A549 (cell line): ENCODE results near the gene CDCA7L. TPM values are rescaled to one million over a fixed set of nuclear protein-coding genes. Genes with fewer than 3 reads are reported as not detected.
A peak's percentile ranks its signal among the peaks of the same experiment; 100 is the strongest.

Experiments
- ATAC-seq, 2 experiments: fragments of 200-7000 bp in 1 of 2; fragments of >200 bp in 1 of 2; cut with Nextera tagmentation in 1 of 2; cut with Tn5 transposase in 1 of 2; 3 replicates each; pipeline versions ENCODE4 v1.8.0 to v1.9.1; 2018 to 2020; ENCODE audit warnings: mild to moderate bottlenecking in 1 of 2, moderate library complexity in 1 of 2
- CTCF ChIA-PET: fragments of 300-600 bp; sonication (Branson Sonifier 250); formaldehyde crosslinking; extraction: SDS; loops from one replicate; lab custom pipeline; 2021; ENCODE audit warnings: antibody characterized with exemption, inconsistent platforms; lab: Yijun Ruan, JAX
- POLR2A ChIA-PET: fragments of 350-600 bp; formaldehyde crosslinking; extraction: SDS; loops from one replicate; lab custom pipeline; 2021; ENCODE audit warnings: antibody characterized with exemption, inconsistent platforms; lab: Yijun Ruan, JAX
- DNase-seq, 2 experiments: peaks; one replicate each; pipeline versions ENCODE4 v3.0.0 to v3.0.0-alpha.2; 2011 to 2016; ENCODE audit warnings: low read depth in 1 of 2, low spot score in 1 of 2
- FAIRE-seq: peaks from 2 replicates; lab custom pipeline; 2011; peaks lifted over from hg19 to GRCh38; lab: Jason Lieb, UNC
- H3K27ac ChIP-seq, 2 experiments: fragments of >200 bp; sonication (Bioruptor Twin); formaldehyde crosslinking; 3 replicates each; pipeline ENCODE4 v1.5.1; 2016 to 2017
- H3K4me1 ChIP-seq: fragments of >200 bp; sonication (Bioruptor Twin); formaldehyde crosslinking; 3 replicates; pipeline ENCODE4 v1.6.1; 2016
- H3K4me2 ChIP-seq: fragments of >200 bp; sonication (Bioruptor Twin); formaldehyde crosslinking; 3 replicates; pipeline ENCODE4 v1.6.1; 2016
- H3K4me3 ChIP-seq: fragments of >200 bp; sonication (Bioruptor Twin); formaldehyde crosslinking; 3 replicates; pipeline ENCODE4 v1.5.1; 2016
- H3K9me3 ChIP-seq: fragments of >200 bp; sonication (Bioruptor Twin); formaldehyde crosslinking; 3 replicates; pipeline ENCODE4 v1.6.1; 2016
- CEBPB ChIP-seq, 2 experiments: fragments of >200 bp in 1 of 2; sonication (Bioruptor Twin) in 1 of 2; formaldehyde crosslinking in 1 of 2; IDR thresholded peaks; 2 replicates each; pipeline ENCODE4 v1.6.1; 2012 to 2016
- CHD2 ChIP-seq: fragments of 150-350 bp; IDR thresholded peaks from 2 replicates; pipeline ENCODE4 v1.6.1; 2014; ENCODE audit warnings: low read length; ENCODE audit not compliant: partially characterized antibody
- CHD4 ChIP-seq: fragments of 200-600 bp; sonication (generic); IDR thresholded peaks from 2 replicates; pipeline ENCODE4 v1.6.1; 2016; ENCODE audit warnings: antibody characterized with exemption, mild to moderate bottlenecking, borderline replicate concordance
- EHMT2 ChIP-seq: fragments of 200-600 bp; sonication (generic); IDR thresholded peaks from 2 replicates; pipeline ENCODE4 v1.6.1; 2016; ENCODE audit warnings: antibody characterized with exemption, low read depth, mild to moderate bottlenecking, moderate library complexity
- EP300 ChIP-seq, 2 experiments: fragments of >200 bp; sonication (Bioruptor Twin); formaldehyde crosslinking; IDR thresholded peaks; 2 replicates in 1 of 2; 3 replicates in 1 of 2; pipeline ENCODE4 v1.6.1; 2016 to 2017
- FOSL2 ChIP-seq, 2 experiments: fragments of 450-650 bp in 1 of 2; fragments of >200 bp in 1 of 2; sonication (Bioruptor Twin) in 1 of 2; formaldehyde crosslinking; IDR thresholded peaks; 2 replicates each; pipeline versions ENCODE4 v1.5.0 to v1.6.1; 2016 to 2020; ENCODE audit warnings: mild to moderate bottlenecking in 1 of 2, moderate library complexity in 1 of 2
- HDAC2 ChIP-seq: fragments of 200-600 bp; sonication (generic); IDR thresholded peaks from 2 replicates; pipeline ENCODE4 v1.6.1; 2016
- HOXA7 ChIP-seq: fragments of 250-450 bp; sonication (Bioruptor Pico); IDR thresholded peaks from 2 replicates; pipeline ENCODE4 v1.5.0; 2020; ENCODE audit warnings: mild to moderate bottlenecking, moderate library complexity
- HOXB13 ChIP-seq: fragments of 250-450 bp; sonication (Bioruptor Pico); IDR thresholded peaks from 2 replicates; pipeline ENCODE4 v1.5.0; 2020; ENCODE audit warnings: low read depth, mild to moderate bottlenecking, moderate library complexity
- KDM1A ChIP-seq: fragments of 200-600 bp; sonication (generic); IDR thresholded peaks from 2 replicates; pipeline ENCODE4 v1.6.1; 2016; ENCODE audit warnings: low read depth, mild to moderate bottlenecking
- MAFK ChIP-seq: fragments of 450-650 bp; IDR thresholded peaks from 2 replicates; pipeline ENCODE4 v1.6.1; 2014; ENCODE audit not compliant: partially characterized antibody
- MAZ ChIP-seq: fragments of 150-350 bp; IDR thresholded peaks from 2 replicates; pipeline ENCODE4 v1.6.1; 2014; ENCODE audit warnings: antibody characterized with exemption, low read depth, low read length, borderline replicate concordance
- RAD21 ChIP-seq, 2 experiments: fragments of >200 bp in 1 of 2; sonication (Bioruptor Twin) in 1 of 2; formaldehyde crosslinking in 1 of 2; IDR thresholded peaks in 1 of 2; conservative IDR thresholded peaks in 1 of 2; 2 replicates in 1 of 2; 3 replicates in 1 of 2; pipeline ENCODE4 v1.6.1; 2012 to 2018; ENCODE audit warnings: inconsistent platforms in 1 of 2
- RCOR1 ChIP-seq: fragments of 150-350 bp; IDR thresholded peaks from 2 replicates; pipeline ENCODE4 v1.6.1; 2014; ENCODE audit warnings: antibody characterized with exemption, low read length, low read depth
- SREBF2 ChIP-seq: fragments of 450-650 bp; IDR thresholded peaks from 2 replicates; pipeline ENCODE4 v1.6.1; 2014; ENCODE audit warnings: mild to moderate bottlenecking, moderate library complexity
- ZC3H11A ChIP-seq: fragments of 450-650 bp; IDR thresholded peaks from 2 replicates; pipeline ENCODE4 v1.6.1; 2014; ENCODE audit warnings: antibody characterized with exemption, mild to moderate bottlenecking
- WGBS: methylation state at CpG from one replicate; pipeline ENCODE4 v1.1.6; 2017; ENCODE audit errors: missing lambda C conversion rate; 5-methylcytosine and 5-hydroxymethylcytosine counted together
- polyA plus RNA-seq, 4 experiments: library from polyadenylated mRNA; depleted of rRNA in 3 of 4; stranded (reverse); fragments of >200 nt; fragmentation: RNase III in 1 of 4; extraction: RNeasy Plus Mini Kit Qiagen cat#74134 plus additional on column Dnase treatment in 1 of 4; gene quantifications; 2 replicates in 3 of 4; 3 replicates in 1 of 4; pipeline ENCODE4 v1.2.3, GENCODE V29; 2011 to 2017
- TF ChIP-seq, protein P1 (sequence below): fragments of >200 bp; sonication (Bioruptor Twin); formaldehyde crosslinking; IDR thresholded peaks from 2 replicates; pipeline ENCODE4 v1.6.1; 2016
- TF ChIP-seq, protein P2 (sequence below): fragments of 450-650 bp; IDR thresholded peaks from 2 replicates; pipeline ENCODE4 v1.6.1; 2014; ENCODE audit warnings: antibody characterized with exemption
- TF ChIP-seq, protein P3 (sequence below): IDR thresholded peaks from 2 replicates; pipeline ENCODE4 v1.6.1; 2012
- TF ChIP-seq, protein P4 (sequence below): fragments of 200-600 bp; sonication (generic); IDR thresholded peaks from 2 replicates; pipeline ENCODE4 v1.6.1; 2016; ENCODE audit warnings: antibody characterized with exemption, mild to moderate bottlenecking, moderate library complexity

The CDCA7L gene
- polyA plus RNA-seq, 2 of the 4 experiments (the other 2 are of a cell fraction): 20.8 to 27.8 TPM

DNA sequence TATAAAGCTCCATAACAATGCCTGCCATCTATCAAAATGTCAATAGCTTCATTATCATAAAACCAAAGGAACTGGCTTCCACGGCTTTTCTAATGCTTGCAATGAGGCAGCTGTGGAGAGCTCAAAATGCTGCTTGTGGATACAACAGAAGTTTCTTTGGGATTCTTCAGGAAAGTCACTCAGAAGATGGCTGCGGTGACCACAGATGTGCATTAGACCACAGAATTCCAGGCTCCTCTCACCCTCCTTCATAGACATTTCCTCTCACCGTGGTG, 77.2 kb downstream of the CDCA7L start:
- no peak overlapping the region for H3K27ac ChIP-seq
- no peak overlapping the region for H3K4me3 ChIP-seq
- H3K9me3 ChIP-seq: no peaks in the 10 kb centered on the region
- no peak overlapping the region for H3K4me2 ChIP-seq
- no peak for TF ChIP-seq ZC3H11A
- no peak for TF ChIP-seq EP300 (IDR thresholded peaks at IDR 0.05)
- no peak for TF ChIP-seq FOSL2 (IDR thresholded peaks at IDR 0.05)
- TF ChIP-seq FOSL2 (CRISPR knock-in tag; IDR thresholded peaks at IDR 0.05): no peak
- TF ChIP-seq RCOR1: no peak
- DNase-seq (no peak), ATAC-seq (no peak), FAIRE-seq (no peak)
- CTCF ChIA-PET: interaction anchor here (1.6 kb wide), 1 partner anchor 615 kb away, joined by 4 read pairs; no protein-coding TSS in a partner anchor
- peaks cover 4% of the 10 kb centered on the region; the same call in 1 of the 3 replicates for H3K4me1 ChIP-seq
- 38% methylated on average over 3 of the region's 3 CpGs for WGBS
- POLR2A ChIA-PET: no interaction called here

DNA sequence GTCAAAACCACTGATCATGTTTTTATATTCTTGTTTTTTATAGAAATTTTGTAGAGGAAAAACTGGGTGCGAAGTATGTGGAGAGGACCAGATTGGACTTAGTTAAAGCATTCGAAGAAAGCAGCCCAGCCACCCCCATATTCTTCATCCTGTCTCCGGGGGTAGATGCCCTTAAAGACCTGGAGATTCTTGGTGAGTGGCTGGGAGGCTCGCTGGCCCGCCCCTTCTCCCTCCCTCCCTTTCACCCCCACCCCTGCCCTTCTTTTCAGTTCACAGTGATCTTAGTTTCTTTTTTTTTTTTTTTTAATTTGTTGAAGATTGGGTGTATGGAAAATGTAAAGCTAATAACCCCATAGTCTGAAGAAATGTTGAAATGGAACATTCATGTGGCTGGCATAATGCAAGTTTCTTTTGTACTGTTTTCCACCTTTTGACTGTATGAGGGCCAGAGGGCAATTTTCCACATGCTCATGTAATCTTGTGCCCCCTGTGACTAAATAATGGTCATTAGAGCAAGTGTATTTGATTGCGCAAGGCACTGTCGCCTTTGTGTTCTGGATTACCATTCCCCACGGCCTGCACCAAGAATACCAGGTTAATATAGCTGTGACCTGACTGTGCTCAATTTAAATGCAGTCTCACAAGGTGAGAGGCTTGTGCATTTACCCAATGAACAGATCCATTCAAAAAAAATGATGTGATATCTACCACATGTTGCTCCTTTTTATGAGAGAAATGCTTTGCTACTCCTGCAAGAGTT, 77.7 kb downstream of the CDCA7L start:
- ATAC-seq (no peak), DNase-seq (no peak)
- CTCF ChIA-PET: interaction anchor here (1.6 kb wide), 1 partner anchor 614 kb away, joined by 4 read pairs; no protein-coding TSS in a partner anchor
- H3K4me3 ChIP-seq: no peak overlapping the region
- WGBS: 51% methylated on average over 8 of the region's 8 CpGs
- H3K4me2 ChIP-seq: no peak overlapping the region
- H3K27ac ChIP-seq: no peak overlapping the region
- TF ChIP-seq, protein P1, sequence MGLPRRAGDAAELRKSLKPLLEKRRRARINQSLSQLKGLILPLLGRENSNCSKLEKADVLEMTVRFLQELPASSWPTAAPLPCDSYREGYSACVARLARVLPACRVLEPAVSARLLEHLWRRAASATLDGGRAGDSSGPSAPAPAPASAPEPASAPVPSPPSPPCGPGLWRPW: no peak
- TF ChIP-seq SREBF2 (no peak), HOXB13 (CRISPR knock-in tag) (no peak), HDAC2 (no peak), CHD4 (no peak), CEBPB (IDR thresholded peaks at IDR 0.05) (peak in 1 of 2 experiments; percentile 44; a peak in 1 of 4 replicates), CHD2 (no peak)
- TF ChIP-seq, protein P2, sequence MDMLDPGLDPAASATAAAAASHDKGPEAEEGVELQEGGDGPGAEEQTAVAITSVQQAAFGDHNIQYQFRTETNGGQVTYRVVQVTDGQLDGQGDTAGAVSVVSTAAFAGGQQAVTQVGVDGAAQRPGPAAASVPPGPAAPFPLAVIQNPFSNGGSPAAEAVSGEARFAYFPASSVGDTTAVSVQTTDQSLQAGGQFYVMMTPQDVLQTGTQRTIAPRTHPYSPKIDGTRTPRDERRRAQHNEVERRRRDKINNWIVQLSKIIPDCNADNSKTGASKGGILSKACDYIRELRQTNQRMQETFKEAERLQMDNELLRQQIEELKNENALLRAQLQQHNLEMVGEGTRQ: no peak
- TF ChIP-seq, all 56 proteins: peak for 1
- POLR2A ChIA-PET: no interaction called here
- peaks cover 4% of the 10 kb centered on the region; the same call in 1 of the 3 replicates for H3K4me1 ChIP-seq
- H3K9me3 ChIP-seq: no peaks in the 10 kb centered on the region
- no peak for FAIRE-seq

DNA sequence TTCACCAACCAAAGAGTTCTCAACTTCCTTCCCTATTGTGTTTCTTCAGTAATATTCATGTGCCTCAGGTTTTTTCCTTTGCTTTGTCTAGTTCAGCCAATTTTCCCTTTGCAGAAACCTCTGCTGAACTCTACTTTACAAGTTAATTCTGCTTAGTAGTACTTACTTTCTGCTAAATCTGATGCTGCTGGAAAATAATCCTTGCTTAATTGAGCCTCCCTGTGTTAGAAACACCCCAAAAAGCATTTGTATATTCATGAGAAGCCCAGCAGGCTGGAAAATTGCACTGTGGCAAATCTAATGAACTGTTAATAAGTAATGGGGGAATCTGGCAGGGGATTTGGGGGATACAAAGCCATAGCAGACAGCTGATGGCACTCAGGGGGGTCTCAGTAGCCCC, 78.5 kb downstream of the CDCA7L start:
- no peak for DNase-seq
- no peak for FAIRE-seq
- TF ChIP-seq MAFK (no peak), RAD21 (conservative IDR thresholded peaks at IDR 0.05 in 1 of 2, IDR thresholded peaks at IDR 0.05 in 1 of 2) (no peak), EHMT2 (no peak), MAZ (no peak), HOXA7 (CRISPR knock-in tag) (no peak), KDM1A (no peak)
- TF ChIP-seq, protein P3, sequence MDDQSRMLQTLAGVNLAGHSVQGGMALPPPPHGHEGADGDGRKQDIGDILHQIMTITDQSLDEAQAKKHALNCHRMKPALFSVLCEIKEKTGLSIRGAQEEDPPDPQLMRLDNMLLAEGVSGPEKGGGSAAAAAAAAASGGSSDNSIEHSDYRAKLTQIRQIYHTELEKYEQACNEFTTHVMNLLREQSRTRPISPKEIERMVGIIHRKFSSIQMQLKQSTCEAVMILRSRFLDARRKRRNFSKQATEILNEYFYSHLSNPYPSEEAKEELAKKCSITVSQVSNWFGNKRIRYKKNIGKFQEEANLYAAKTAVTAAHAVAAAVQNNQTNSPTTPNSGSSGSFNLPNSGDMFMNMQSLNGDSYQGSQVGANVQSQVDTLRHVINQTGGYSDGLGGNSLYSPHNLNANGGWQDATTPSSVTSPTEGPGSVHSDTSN: no peak
- TF ChIP-seq, protein P4, sequence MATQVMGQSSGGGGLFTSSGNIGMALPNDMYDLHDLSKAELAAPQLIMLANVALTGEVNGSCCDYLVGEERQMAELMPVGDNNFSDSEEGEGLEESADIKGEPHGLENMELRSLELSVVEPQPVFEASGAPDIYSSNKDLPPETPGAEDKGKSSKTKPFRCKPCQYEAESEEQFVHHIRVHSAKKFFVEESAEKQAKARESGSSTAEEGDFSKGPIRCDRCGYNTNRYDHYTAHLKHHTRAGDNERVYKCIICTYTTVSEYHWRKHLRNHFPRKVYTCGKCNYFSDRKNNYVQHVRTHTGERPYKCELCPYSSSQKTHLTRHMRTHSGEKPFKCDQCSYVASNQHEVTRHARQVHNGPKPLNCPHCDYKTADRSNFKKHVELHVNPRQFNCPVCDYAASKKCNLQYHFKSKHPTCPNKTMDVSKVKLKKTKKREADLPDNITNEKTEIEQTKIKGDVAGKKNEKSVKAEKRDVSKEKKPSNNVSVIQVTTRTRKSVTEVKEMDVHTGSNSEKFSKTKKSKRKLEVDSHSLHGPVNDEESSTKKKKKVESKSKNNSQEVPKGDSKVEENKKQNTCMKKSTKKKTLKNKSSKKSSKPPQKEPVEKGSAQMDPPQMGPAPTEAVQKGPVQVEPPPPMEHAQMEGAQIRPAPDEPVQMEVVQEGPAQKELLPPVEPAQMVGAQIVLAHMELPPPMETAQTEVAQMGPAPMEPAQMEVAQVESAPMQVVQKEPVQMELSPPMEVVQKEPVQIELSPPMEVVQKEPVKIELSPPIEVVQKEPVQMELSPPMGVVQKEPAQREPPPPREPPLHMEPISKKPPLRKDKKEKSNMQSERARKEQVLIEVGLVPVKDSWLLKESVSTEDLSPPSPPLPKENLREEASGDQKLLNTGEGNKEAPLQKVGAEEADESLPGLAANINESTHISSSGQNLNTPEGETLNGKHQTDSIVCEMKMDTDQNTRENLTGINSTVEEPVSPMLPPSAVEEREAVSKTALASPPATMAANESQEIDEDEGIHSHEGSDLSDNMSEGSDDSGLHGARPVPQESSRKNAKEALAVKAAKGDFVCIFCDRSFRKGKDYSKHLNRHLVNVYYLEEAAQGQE: no peak
- ChIA-PET POLR2A (no interaction called here), CTCF (interaction anchor here (1.6 kb wide), 1 partner anchor 613 kb away, joined by 4 read pairs; no protein-coding TSS in a partner anchor)
- H3K4me2 ChIP-seq: no peak overlapping the region
- no peaks in the 10 kb centered on the region for H3K9me3 ChIP-seq
- H3K27ac ChIP-seq: no peak overlapping the region
- ATAC-seq: no peak
- no peak overlapping the region for H3K4me3 ChIP-seq
- H3K4me1 ChIP-seq: peaks cover 4% of the 10 kb centered on the region; the same call in 1 of the 3 replicates
